NCI-H1105 (cell line): Measurements from ENCODE around the gene BCHE.

Experiments used
- DNase-seq: peaks from one replicate; lab custom pipeline; 2025; lab: John Stamatoyannopoulos, UW

BCHE gene

GRCh38 chr3:165749821-165750220, 87.4 kb downstream of the BCHE start:
- no peak for DNase-seq

- DNase-seq: no peak
Observed at GRCh38 chr3:165749241-165749640, 88.0 kb downstream of the BCHE start.

- no peak for DNase-seq
Observed at GRCh38 chr3:165748094-165748493, 89.1 kb downstream of the BCHE start.

- DNase-seq: no peak
Observed at GRCh38 chr3:165746874-165747273, 90.3 kb downstream of the BCHE start.

GRCh38 chr3:165744025-165744424, 93.2 kb downstream of the BCHE start:
- DNase-seq: no peak

GRCh38 chr3:165742351-165742750, 94.9 kb downstream of the BCHE start:
- DNase-seq: peak; percentile 90

- no peak for DNase-seq
Observed at GRCh38 chr3:165729756-165730155, 107.5 kb downstream of the BCHE start.

GRCh38 chr3:165728924-165729323, 108.3 kb downstream of the BCHE start:
- no peak for DNase-seq

- no peak for DNase-seq
Observed at GRCh38 chr3:165725296-165725695, 111.9 kb downstream of the BCHE start.
